Mesodermal cell (in vitro differentiated cells): ENCODE data around the gene GRM8.
"Not testable (repeated sequence)": the region's sequence is repeated elsewhere in the genome, so short reads cannot be mapped to it uniquely, and the experiment has no call there.

Experiments
- H3K27ac ChIP-seq: 2 replicates; pipeline ENCODE4 v1.7.0; 2013; ENCODE audit warnings: mild to moderate bottlenecking, low read depth, low read length, moderate library complexity; ENCODE audit not compliant: severe bottlenecking
- H3K36me3 ChIP-seq: 2 replicates; pipeline ENCODE4 v1.7.1; 2013; ENCODE audit warnings: mild to moderate bottlenecking, low read length, moderate library complexity; ENCODE audit not compliant: control insufficient read depth, insufficient read depth
- H3K4me1 ChIP-seq: one replicate; pipeline ENCODE4 v1.7.1; 2013; ENCODE audit warnings: mild to moderate bottlenecking, low read length; ENCODE audit not compliant: insufficient read depth, control insufficient read depth, poor library complexity, severe bottlenecking
- H3K4me3 ChIP-seq: 2 replicates; pipeline ENCODE4 v1.7.0; 2013; ENCODE audit warnings: low read length, control low read depth, mild to moderate bottlenecking; ENCODE audit not compliant: insufficient read depth, poor library complexity, severe bottlenecking; ENCODE audit errors: extremely low read depth
- H3K9me3 ChIP-seq: 2 replicates; pipeline ENCODE4 v1.7.1; 2013; ENCODE audit warnings: mild to moderate bottlenecking, low read length, moderate library complexity; ENCODE audit not compliant: control insufficient read depth
- WGBS, 2 experiments: methylation state at CpG; one replicate each; pipeline ENCODE4 v1.1.5; 2013; ENCODE audit warnings: missing lambda C conversion rate in 2 of 2; ENCODE audit not compliant: insufficient coverage in 2 of 2; 5-methylcytosine and 5-hydroxymethylcytosine counted together

The GRM8 gene

GRCh38 chr7:126882730-126883129 lies 370.0 kb downstream of the GRM8 start:
- H3K36me3 ChIP-seq, H3K27ac ChIP-seq, H3K9me3 ChIP-seq, H3K4me1 ChIP-seq, H3K4me3 ChIP-seq: not testable (repeated sequence)
- no CpG with 5 or more reads among the region's 1 CpG for WGBS, 2 experiments

- not testable (repeated sequence) for H3K9me3 ChIP-seq, H3K27ac ChIP-seq, H3K4me1 ChIP-seq, H3K36me3 ChIP-seq, H3K4me3 ChIP-seq
- 100% methylated on average over 1 of the region's 2 CpGs; no CpG with 5 or more reads in 1 of the 2 experiments for whole genome bisulfite sequencing, 2 experiments
Measured at GRCh38 chr7:126881908-126882307, 370.8 kb downstream of the GRM8 start.

GRCh38 chr7:126881315-126881714 lies 371.4 kb downstream of the GRM8 start:
- Histone ChIP-seq H3K9me3 (no peaks in the 10 kb centered on the region), H3K4me1 (peaks cover 9% of the 10 kb centered on the region), H3K36me3 (no peaks in the 10 kb centered on the region), H3K27ac (no peak overlapping the region), H3K4me3 (no peak overlapping the region)
- WGBS, 2 experiments: 100% methylated on average over 1 of the region's 4 CpGs; no CpG with 5 or more reads in 1 of the 2 experiments

- 100% methylated on average over 1 of the region's 3 CpGs for WGBS, 2 experiments
- H3K4me1 ChIP-seq, H3K36me3 ChIP-seq, H3K27ac ChIP-seq, H3K4me3 ChIP-seq, H3K9me3 ChIP-seq: not testable (repeated sequence)
Measured at GRCh38 chr7:126876536-126876935, 376.2 kb downstream of the GRM8 start.

- 0% methylated on average over 1 of the region's 2 CpGs; no CpG with 5 or more reads in 1 of the 2 experiments for WGBS, 2 experiments
- no peaks in the 10 kb centered on the region for H3K4me1 ChIP-seq
- no peaks in the 10 kb centered on the region for H3K36me3 ChIP-seq
- H3K4me3 ChIP-seq: no peak overlapping the region
- no peak overlapping the region for H3K27ac ChIP-seq
- H3K9me3 ChIP-seq: no peaks in the 10 kb centered on the region
Measured at GRCh38 chr7:126856691-126857291, 395.9 kb downstream of the GRM8 start.

GRCh38 chr7:126845331-126845730 lies 407.4 kb downstream of the GRM8 start:
- no peak overlapping the region for H3K4me3 ChIP-seq
- no peaks in the 10 kb centered on the region for H3K9me3 ChIP-seq
- H3K4me1 ChIP-seq: no peaks in the 10 kb centered on the region
- H3K36me3 ChIP-seq: no peaks in the 10 kb centered on the region
- no peak overlapping the region for H3K27ac ChIP-seq

GRCh38 chr7:126843883-126844282 lies 408.9 kb downstream of the GRM8 start:
- Histone ChIP-seq H3K27ac (no peak overlapping the region), H3K4me1 (no peaks in the 10 kb centered on the region), H3K9me3 (no peaks in the 10 kb centered on the region), H3K36me3 (no peaks in the 10 kb centered on the region), H3K4me3 (no peak overlapping the region)

GRCh38 chr7:126843336-126843735 lies 409.4 kb downstream of the GRM8 start:
- Histone ChIP-seq H3K4me1 (no peaks in the 10 kb centered on the region), H3K4me3 (no peak overlapping the region), H3K9me3 (no peaks in the 10 kb centered on the region), H3K27ac (no peak overlapping the region), H3K36me3 (no peaks in the 10 kb centered on the region)
- WGBS, 2 experiments: 93 to 100% methylated on average over 1 of the region's 2 CpGs

GRCh38 chr7:126842451-126842850 lies 410.3 kb downstream of the GRM8 start:
- Histone ChIP-seq H3K4me3 (no peak overlapping the region), H3K4me1 (no peaks in the 10 kb centered on the region), H3K27ac (no peak overlapping the region), H3K9me3 (no peaks in the 10 kb centered on the region), H3K36me3 (no peaks in the 10 kb centered on the region)
- 88% methylated on average over 1 of the region's 1 CpG; no CpG with 5 or more reads in 1 of the 2 experiments for WGBS, 2 experiments

- Histone ChIP-seq H3K4me1 (no peaks in the 10 kb centered on the region), H3K9me3 (no peaks in the 10 kb centered on the region), H3K27ac (no peak overlapping the region), H3K4me3 (no peak overlapping the region), H3K36me3 (no peaks in the 10 kb centered on the region)
Measured at GRCh38 chr7:126840869-126841268, 411.9 kb downstream of the GRM8 start.

- Histone ChIP-seq H3K27ac (no peak overlapping the region), H3K36me3 (no peaks in the 10 kb centered on the region), H3K4me3 (no peak overlapping the region), H3K9me3 (no peaks in the 10 kb centered on the region), H3K4me1 (no peaks in the 10 kb centered on the region)
- 71 to 80% methylated on average over 1 of the region's 1 CpG for WGBS, 2 experiments
Measured at GRCh38 chr7:126839624-126840023, 413.1 kb downstream of the GRM8 start.

GRCh38 chr7:126838194-126838593 lies 414.5 kb downstream of the GRM8 start:
- H3K9me3 ChIP-seq: no peaks in the 10 kb centered on the region
- H3K27ac ChIP-seq: no peak overlapping the region
- H3K36me3 ChIP-seq: no peaks in the 10 kb centered on the region
- no peaks in the 10 kb centered on the region for H3K4me1 ChIP-seq
- H3K4me3 ChIP-seq: no peak overlapping the region
